ENCODE measurements around the gene GFRA1. TPM values are rescaled to one million over a fixed set of nuclear protein-coding genes. Genes with fewer than 3 reads are reported as not detected.

The GFRA1 gene
- total and polyA plus RNA-seq, 2 donors (not counting 1 experiment from before 2014, with no cell fraction given) = not detected

GRCh38 chr10:116110736-116111135 lies 162.3 kb downstream of the GFRA1 start:
- Histone ChIP-seq H4K20me1 (ENCODE audit: control insufficient read depth, insufficient read depth, low read length, poor library complexity, severe bottlenecking) (no peaks in the 10 kb centered on the region), H3K4me2 (replicated peaks; ENCODE audit: low read depth, low read length, poor library complexity, severe bottlenecking) (no peak overlapping the region), H3K79me2 (ENCODE audit: control insufficient read depth, insufficient read depth, low read length) (no peaks in the 10 kb centered on the region), H3K27ac (ENCODE audit: low read length in 2 of 2) (no peak overlapping the region), H3K27me3 (replicated peaks in 1 of 4; ENCODE audit: control extremely low read depth in 1 of 4, control insufficient read depth in 3 of 4, insufficient read depth in 4 of 4, low read length in 3 of 4) (no peaks in the 10 kb centered on the region), H3K9ac (ENCODE audit: low read length) (no peak overlapping the region), H3K4me3 (ENCODE audit: control extremely low read depth in 1 of 5, extremely low read depth in 1 of 5, insufficient read depth in 1 of 5, low read depth in 2 of 5, low read length in 4 of 5) (no peak overlapping the region), H3K9me3 (ENCODE audit: control extremely low read depth in 1 of 3, control insufficient read depth in 2 of 3, insufficient read depth in 1 of 3, low read length in 2 of 3) (peaks cover 0 to 14% (median 0%) of the 10 kb centered on the region in 3 donors), H3K36me3 (replicated peaks in 1 of 2; ENCODE audit: control extremely low read depth in 1 of 2, control insufficient read depth in 1 of 2, extremely low read depth in 1 of 2, insufficient read depth in 2 of 2, low read length in 1 of 2) (no peaks in the 10 kb centered on the region), H3K4me1 (ENCODE audit: control insufficient read depth in 2 of 2, insufficient read depth in 2 of 2, low read length in 2 of 2) (no peaks in the 10 kb centered on the region), H2AFZ (ENCODE audit: insufficient read depth, low read depth, low read length, poor library complexity, severe bottlenecking) (no peak overlapping the region)
- Mint-ChIP-seq H3K27ac (no peak overlapping the region), H3K4me1 (no peaks in the 10 kb centered on the region), H3K9me3 (ENCODE audit: insufficient read depth) (peaks cover 3% of the 10 kb centered on the region), H3K4me3 (no peak overlapping the region), H3K27me3 (no peaks in the 10 kb centered on the region)
- ATAC-seq (ENCODE audit: low read depth) (no peak), DNase-seq (no peak)
- WGBS (ENCODE audit: insufficient coverage) = 92% methylated on average over 3 of the region's 4 CpGs
- CTCF ChIA-PET = no interaction called here
- intact Hi-C loops (cut with micrococcal nuclease) = no loop called here
- no peak for TF ChIP-seq CTCF (IDR thresholded peaks at IDR 0.05)
- no peak for TF ChIP-seq EZH2 (IDR thresholded peaks at IDR 0.05; ENCODE audit: borderline replicate concordance, insufficient read depth, low read depth, low read length, poor library complexity, severe bottlenecking)
- POLR2A ChIA-PET = no interaction called here

GRCh38 chr10:116109881-116110280 lies 163.1 kb downstream of the GFRA1 start:
- no peaks in the 10 kb centered on the region for H3K27me3 Mint-ChIP-seq
- POLR2A ChIA-PET = no interaction called here
- intact Hi-C loops (cut with micrococcal nuclease) = no loop called here
- no peak overlapping the region for H3K4me3 Mint-ChIP-seq
- Histone ChIP-seq H3K4me1 (ENCODE audit: control insufficient read depth in 2 of 2, insufficient read depth in 2 of 2, low read length in 2 of 2) (no peaks in the 10 kb centered on the region), H3K27ac (ENCODE audit: low read length in 2 of 2) (no peak overlapping the region), H3K36me3 (replicated peaks in 1 of 2; ENCODE audit: control extremely low read depth in 1 of 2, control insufficient read depth in 1 of 2, extremely low read depth in 1 of 2, insufficient read depth in 2 of 2, low read length in 1 of 2) (no peaks in the 10 kb centered on the region), H3K79me2 (ENCODE audit: control insufficient read depth, insufficient read depth, low read length) (no peaks in the 10 kb centered on the region), H2AFZ (ENCODE audit: insufficient read depth, low read depth, low read length, poor library complexity, severe bottlenecking) (no peak overlapping the region), H3K9ac (ENCODE audit: low read length) (no peak overlapping the region), H3K4me3 (ENCODE audit: control extremely low read depth in 1 of 5, extremely low read depth in 1 of 5, insufficient read depth in 1 of 5, low read depth in 2 of 5, low read length in 4 of 5) (no peak overlapping the region), H3K27me3 (replicated peaks in 1 of 4; ENCODE audit: control extremely low read depth in 1 of 4, control insufficient read depth in 3 of 4, insufficient read depth in 4 of 4, low read length in 3 of 4) (no peaks in the 10 kb centered on the region), H3K4me2 (replicated peaks; ENCODE audit: low read depth, low read length, poor library complexity, severe bottlenecking) (no peak overlapping the region), H3K9me3 (ENCODE audit: control extremely low read depth in 1 of 3, control insufficient read depth in 2 of 3, insufficient read depth in 1 of 3, low read length in 2 of 3) (peaks cover 0 to 14% (median 0%) of the 10 kb centered on the region in 3 donors), H4K20me1 (ENCODE audit: control insufficient read depth, insufficient read depth, low read length, poor library complexity, severe bottlenecking) (no peaks in the 10 kb centered on the region)
- WGBS (ENCODE audit: insufficient coverage) = 83% methylated on average over 2 of the region's 2 CpGs
- H3K9me3 Mint-ChIP-seq (ENCODE audit: insufficient read depth) = peaks cover 3% of the 10 kb centered on the region
- ATAC-seq (ENCODE audit: low read depth) = no peak
- H3K4me1 Mint-ChIP-seq = no peaks in the 10 kb centered on the region
- TF ChIP-seq EZH2 (IDR thresholded peaks at IDR 0.05; ENCODE audit: borderline replicate concordance, insufficient read depth, low read depth, low read length, poor library complexity, severe bottlenecking) (no peak), CTCF (IDR thresholded peaks at IDR 0.05) (no peak)
- DNase-seq = no peak
- H3K27ac Mint-ChIP-seq = no peak overlapping the region
- CTCF ChIA-PET = no interaction called here

Data from B cell (primary cell).